Endothelial cell of umbilical vein (primary cell): Measurements from ENCODE around the gene TOPAZ1. TPM values are rescaled to one million over a fixed set of nuclear protein-coding genes. Genes with fewer than 3 reads are reported as not detected.

Experiments
- BruUV-seq: library from RNA; stranded (reverse); fragments of 400-500 nt; replicated peaks from 2 replicates; lab custom pipeline; 2021; lab: Mats Ljungman, UMichigan
- CTCF ChIA-PET: fragments of 300-600, 350-600 bp; sonication (Branson Sonifier 250); formaldehyde crosslinking; loops from one replicate; lab custom pipeline; 2021; ENCODE audit warnings: antibody characterized with exemption, inconsistent platforms; lab: Charles Lee
- POLR2A ChIA-PET: fragments of 300-600, 350-600 bp; sonication (Branson Sonifier 250); formaldehyde crosslinking; loops from one replicate; lab custom pipeline; 2021; ENCODE audit warnings: antibody characterized with exemption, inconsistent platforms; lab: Charles Lee
- DNase-seq: peaks from one replicate; pipeline ENCODE4 v3.0.0-alpha.2; 2011; ENCODE audit warnings: low read depth, low spot score
- FAIRE-seq: peaks from 2 replicates; lab custom pipeline; 2011; peaks lifted over from hg19 to GRCh38; lab: Jason Lieb, UNC
- H2AFZ ChIP-seq: 2 replicates; pipeline ENCODE4 v1.6.0; 2012; ENCODE audit warnings: low read depth, low read length, control low read depth, inconsistent platforms
- H3K27ac ChIP-seq: 2 replicates; pipeline ENCODE4 v1.5.1; 2011; ENCODE audit warnings: low read depth, mild to moderate bottlenecking, control low read depth, low read length, moderate library complexity; ENCODE audit not compliant: insufficient read depth
- H3K27me3 ChIP-seq, 2 experiments: 2 replicates each; pipeline versions ENCODE4 v1.6.0 to v1.6.1; 2011; ENCODE audit warnings: low read length in 2 of 2, mixed read lengths in 1 of 2; ENCODE audit not compliant: control insufficient read depth in 2 of 2, insufficient read depth in 2 of 2
- H3K36me3 ChIP-seq, 2 experiments: 2 replicates in 1 of 2; 3 replicates in 1 of 2; pipeline ENCODE4 v1.5.1; 2011; ENCODE audit warnings: low read length in 2 of 2, mild to moderate bottlenecking in 1 of 2, moderate library complexity in 1 of 2; ENCODE audit not compliant: control insufficient read depth in 2 of 2, insufficient read depth in 2 of 2; ENCODE audit errors: extremely low read depth in 1 of 2
- H3K4me1 ChIP-seq: 3 replicates; pipeline ENCODE4 v1.5.1; 2011; ENCODE audit warnings: mild to moderate bottlenecking, low read length; ENCODE audit not compliant: control insufficient read depth, insufficient read depth; ENCODE audit errors: extremely low read depth
- H3K4me2 ChIP-seq: 2 replicates; pipeline ENCODE4 v1.6.1; 2011; ENCODE audit warnings: low read length, control low read depth, mixed read lengths; ENCODE audit not compliant: insufficient read depth
- H3K4me3 ChIP-seq, 3 experiments: fragments of 200-600 bp in 1 of 3; sonication (generic), shearing (Covaris generic) in 1 of 3; replicated peaks in 1 of 3; 2 replicates each; pipeline ENCODE4 v1.5.1; 2011 to 2016; ENCODE audit warnings: control low read depth in 3 of 3, low read length in 3 of 3, mild to moderate bottlenecking in 2 of 3, inconsistent platforms in 1 of 3, low read depth in 1 of 3, moderate library complexity in 1 of 3; ENCODE audit not compliant: insufficient read depth in 1 of 3
- H3K79me2 ChIP-seq: 2 replicates; pipeline ENCODE4 v1.6.0; 2012; ENCODE audit warnings: low read length, inconsistent platforms; ENCODE audit not compliant: control insufficient read depth, insufficient read depth
- H3K9ac ChIP-seq: replicated peaks from 2 replicates; pipeline ENCODE3; 2011; ENCODE audit warnings: low read length, control low read depth; ENCODE audit not compliant: insufficient read depth; ENCODE audit errors: extremely low read depth
- H3K9me1 ChIP-seq: replicated peaks from 3 replicates; pipeline ENCODE4 v1.6.0; 2011; ENCODE audit warnings: mild to moderate bottlenecking, low read length; ENCODE audit not compliant: control insufficient read depth, insufficient read depth; ENCODE audit errors: extremely low read depth
- H3K9me3 ChIP-seq: replicated peaks from 2 replicates; pipeline ENCODE4 v1.5.1; 2012; ENCODE audit warnings: low read length, inconsistent platforms; ENCODE audit not compliant: control insufficient read depth, insufficient read depth
- H4K20me1 ChIP-seq: replicated peaks from 2 replicates; pipeline ENCODE3; 2011; ENCODE audit warnings: mild to moderate bottlenecking, low read length; ENCODE audit not compliant: control insufficient read depth, insufficient read depth; ENCODE audit errors: extremely low read depth
- EZH2 ChIP-seq: IDR thresholded peaks from 2 replicates; pipeline ENCODE4 v1.6.1; 2012; ENCODE audit warnings: borderline replicate concordance, low read depth, mild to moderate bottlenecking, moderate library complexity, low read length, inconsistent platforms; ENCODE audit not compliant: severe bottlenecking
- GATA2 ChIP-seq: IDR thresholded peaks from 2 replicates; pipeline ENCODE4 v1.7.0; 2011; ENCODE audit warnings: low read depth, mild to moderate bottlenecking, moderate library complexity, mixed read lengths, low read length; ENCODE audit not compliant: insufficient read length, insufficient read depth
- JUN ChIP-seq: IDR thresholded peaks from 2 replicates; pipeline ENCODE4 v1.6.1; 2011; ENCODE audit warnings: borderline replicate concordance, low read depth; ENCODE audit not compliant: insufficient read length, insufficient read depth
- MYC ChIP-seq: IDR thresholded peaks from one replicate; pipeline ENCODE4 v1.6.1; 2011; ENCODE audit warnings: mild to moderate bottlenecking, low read depth, low read length
- POLR2A ChIP-seq: IDR thresholded peaks from 2 replicates; pipeline ENCODE4 v1.6.1; 2012; ENCODE audit warnings: low read depth, mild to moderate bottlenecking, control low read depth, low read length
- POLR2AphosphoS5 ChIP-seq: IDR thresholded peaks from 2 replicates; pipeline ENCODE4 v1.6.1; 2012; ENCODE audit warnings: low read depth, mild to moderate bottlenecking, control low read depth, low read length, moderate library complexity; ENCODE audit not compliant: insufficient read depth
- dilution Hi-C: fragments of 300-500 bp; cut with MboI; formaldehyde crosslinking; loops from one replicate; pipeline ENCODE4 v1.15.0; 2019; ENCODE audit warnings: low sequenced_read_pairs; ENCODE audit not compliant: extremely low pct_ligation_motif_present
- intact Hi-C: fragments of 100-400 bp; cut with micrococcal nuclease; formaldehyde crosslinking; loops from one replicate; pipeline ENCODE4 v1.10.0; 2022
- polyA plus RNA-seq, 4 experiments: library from polyadenylated mRNA; depleted of rRNA in 3 of 4; stranded (reverse) in 3 of 4; unstranded in 1 of 4; fragments of >200 nt; gene quantifications; 2 replicates each; pipeline versions ENCODE4 v1.2.1 to v1.2.3, GENCODE V29; 2011 to 2012; ENCODE audit warnings: missing spikeins in 1 of 4
- total RNA-seq: library from RNA; stranded (reverse); gene quantifications from 2 replicates; pipeline ENCODE4 v1.2.3, GENCODE V29; 2021
- TF ChIP-seq, protein P1 (sequence below): IDR thresholded peaks from 2 replicates; pipeline ENCODE4 v1.6.1; 2011; ENCODE audit not compliant: insufficient read depth, insufficient read length
- TF ChIP-seq, protein P2 (sequence below), 2 donors: IDR thresholded peaks; 1 replicate in 1 of 2; 2 replicates in 1 of 2; pipeline ENCODE4 v1.5.1; 2011; ENCODE audit warnings: low read length in 2 of 2, mild to moderate bottlenecking in 2 of 2, moderate library complexity in 2 of 2, control low read depth in 1 of 2, inconsistent platforms in 1 of 2, low read depth in 1 of 2; ENCODE audit not compliant: insufficient read depth in 1 of 2; ENCODE audit errors: extremely low read depth in 1 of 2

TOPAZ1 gene
- total and polyA plus RNA-seq, 2 donors (not counting 3 experiments of a cell fraction or from before 2014, with no cell fraction given) = not detected

DNA sequence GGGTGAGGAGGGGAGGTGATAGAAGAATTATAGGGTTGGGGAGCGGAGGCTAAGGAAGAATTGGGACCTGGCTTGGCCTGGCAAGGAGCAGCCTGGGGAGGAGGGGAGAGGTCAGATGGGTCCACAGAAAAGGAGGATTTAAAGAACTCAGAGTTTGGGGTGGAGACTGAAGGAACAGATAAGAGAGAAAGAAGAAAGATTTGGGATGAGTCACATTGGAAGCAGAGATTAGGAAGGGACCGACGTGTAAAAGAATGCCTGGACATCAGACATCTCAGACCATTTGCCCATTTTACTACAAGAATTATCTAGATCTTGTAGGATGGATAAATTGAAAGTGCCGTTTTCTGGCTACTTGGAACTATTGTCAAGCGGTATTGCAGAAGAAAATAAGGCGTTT lies 107.3 kb downstream of the TOPAZ1 start:
- no peaks in the 10 kb centered on the region for H3K9me3 ChIP-seq
- no TSS peak for BruUV-seq
- no peaks in the 10 kb centered on the region for H3K79me2 ChIP-seq
- H3K27me3 ChIP-seq = no peaks in the 10 kb centered on the region
- H3K4me2 ChIP-seq = no peak overlapping the region
- DNase-seq (no peak), FAIRE-seq (no peak)
- no peak overlapping the region for H3K4me3 ChIP-seq
- no peaks in the 10 kb centered on the region for H3K9me1 ChIP-seq
- H3K27ac ChIP-seq = no peak overlapping the region
- ChIA-PET CTCF (no interaction called here), POLR2A (no interaction called here)
- no peaks in the 10 kb centered on the region for H3K4me1 ChIP-seq
- no peak for TF ChIP-seq EZH2
- no peak for TF ChIP-seq POLR2AphosphoS5
- TF ChIP-seq MYC = no peak
- TF ChIP-seq, protein P1, sequence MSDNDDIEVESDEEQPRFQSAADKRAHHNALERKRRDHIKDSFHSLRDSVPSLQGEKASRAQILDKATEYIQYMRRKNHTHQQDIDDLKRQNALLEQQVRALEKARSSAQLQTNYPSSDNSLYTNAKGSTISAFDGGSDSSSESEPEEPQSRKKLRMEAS = no peak
- TF ChIP-seq POLR2A = no peak
- TF ChIP-seq, protein P2, sequence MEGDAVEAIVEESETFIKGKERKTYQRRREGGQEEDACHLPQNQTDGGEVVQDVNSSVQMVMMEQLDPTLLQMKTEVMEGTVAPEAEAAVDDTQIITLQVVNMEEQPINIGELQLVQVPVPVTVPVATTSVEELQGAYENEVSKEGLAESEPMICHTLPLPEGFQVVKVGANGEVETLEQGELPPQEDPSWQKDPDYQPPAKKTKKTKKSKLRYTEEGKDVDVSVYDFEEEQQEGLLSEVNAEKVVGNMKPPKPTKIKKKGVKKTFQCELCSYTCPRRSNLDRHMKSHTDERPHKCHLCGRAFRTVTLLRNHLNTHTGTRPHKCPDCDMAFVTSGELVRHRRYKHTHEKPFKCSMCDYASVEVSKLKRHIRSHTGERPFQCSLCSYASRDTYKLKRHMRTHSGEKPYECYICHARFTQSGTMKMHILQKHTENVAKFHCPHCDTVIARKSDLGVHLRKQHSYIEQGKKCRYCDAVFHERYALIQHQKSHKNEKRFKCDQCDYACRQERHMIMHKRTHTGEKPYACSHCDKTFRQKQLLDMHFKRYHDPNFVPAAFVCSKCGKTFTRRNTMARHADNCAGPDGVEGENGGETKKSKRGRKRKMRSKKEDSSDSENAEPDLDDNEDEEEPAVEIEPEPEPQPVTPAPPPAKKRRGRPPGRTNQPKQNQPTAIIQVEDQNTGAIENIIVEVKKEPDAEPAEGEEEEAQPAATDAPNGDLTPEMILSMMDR (IDR thresholded peaks at IDR 0.05; ENCODE audit: extremely low read depth in 1 of 2, insufficient read depth in 1 of 2, low read depth in 1 of 2, low read length in 2 of 2) = no peak
- no peak for TF ChIP-seq GATA2
- no peak for TF ChIP-seq JUN
- H3K9ac ChIP-seq = no peak overlapping the region
- H2AFZ ChIP-seq = no peak overlapping the region
- intact Hi-C loops = no loop called here
- no peaks in the 10 kb centered on the region for H4K20me1 ChIP-seq
- H3K36me3 ChIP-seq = no peaks in the 10 kb centered on the region
- dilution Hi-C loops = no loop called here
